GM10266 (cell line): Measurements from ENCODE around the gene LY6G6F.

Source experiments
- DNase-seq: peaks from one replicate; pipeline ENCODE4 v3.0.0; 2012; ENCODE audit errors: extremely low spot score
- CTCF ChIP-seq: IDR thresholded peaks from 2 replicates; pipeline ENCODE4 v1.5.1; 2012; ENCODE audit warnings: mild to moderate bottlenecking, low read depth; ENCODE audit not compliant: control insufficient read depth, insufficient read depth; ENCODE audit errors: missing control alignments

LY6G6F gene

GRCh38 chr6:31749301-31750036 lies 42.8 kb downstream of the LY6G6F start:
- DNase-seq, result no peak
- no peak for TF ChIP-seq CTCF

GRCh38 chr6:31750411-31751022 lies 43.9 kb downstream of the LY6G6F start:
- no peak for DNase-seq
- no peak for TF ChIP-seq CTCF

GRCh38 chr6:31752739-31753319 lies 46.2 kb downstream of the LY6G6F start:
- TF ChIP-seq CTCF, result no peak
- no peak for DNase-seq

GRCh38 chr6:31758281-31758680 lies 51.6 kb downstream of the LY6G6F start:
- no peak for TF ChIP-seq CTCF

More at GRCh38 chr6:31758281-31758680, 51.6 kb downstream of the LY6G6F start:
- DNase-seq, result no peak
